Activated naive CD4-positive, alpha-beta T cell (primary cell): ENCODE measurements around the gene NCOA7.
"Not testable (repeated sequence)": the region's sequence is repeated elsewhere in the genome, so short reads cannot be mapped to it uniquely, and the experiment has no call there.

Source experiments
- DNase-seq, 4 experiments: peaks; one replicate each; lab custom pipeline; 2025; lab: John Stamatoyannopoulos, UW

Gene NCOA7

DNA sequence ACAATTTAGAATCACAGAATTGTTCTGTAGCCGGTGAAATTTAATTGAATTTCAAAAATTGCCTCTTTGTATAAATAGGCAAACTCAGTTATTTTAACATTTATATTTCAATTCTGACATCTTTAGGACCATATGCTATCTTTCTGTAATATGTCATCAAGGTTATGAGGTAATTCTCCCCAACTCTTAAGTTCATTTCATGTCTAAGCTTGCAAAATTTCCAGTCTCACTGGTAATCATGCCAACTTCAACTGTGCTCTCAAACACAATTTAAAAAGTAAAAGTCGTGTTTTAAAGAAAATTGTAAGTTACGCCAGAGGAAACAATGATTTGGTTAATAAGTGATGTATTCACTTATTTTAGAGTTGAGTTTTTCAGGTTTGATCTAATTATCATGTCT is 1.4 kb downstream of the NCOA7 start:
- no peak for DNase-seq

- DNase-seq, result no peak
Measured at GRCh38 chr6:125792680-125793079, 1.9 kb downstream of the NCOA7 start.

GRCh38 chr6:125793280-125793679 is 2.5 kb downstream of the NCOA7 start:
- DNase-seq, result no peak

DNA sequence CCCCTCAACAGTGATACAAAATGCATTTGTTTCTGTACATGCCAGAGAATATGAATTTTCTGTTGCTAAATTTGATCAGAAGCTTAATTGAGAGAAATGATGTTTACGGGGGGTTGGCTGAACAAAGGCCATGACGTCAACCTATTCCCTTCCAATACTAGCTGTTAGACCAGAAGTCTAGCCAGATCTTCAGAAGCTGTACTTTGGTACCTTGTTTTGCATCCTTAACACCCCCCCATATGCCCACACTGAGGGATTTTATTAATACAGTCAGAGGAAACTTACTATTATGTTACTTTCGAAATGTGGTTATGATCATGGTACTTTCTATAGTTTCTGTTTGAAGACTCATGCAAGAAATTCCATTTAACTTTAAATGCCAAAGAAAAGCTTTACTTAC is 3.1 kb downstream of the NCOA7 start:
- no peak for DNase-seq

DNA sequence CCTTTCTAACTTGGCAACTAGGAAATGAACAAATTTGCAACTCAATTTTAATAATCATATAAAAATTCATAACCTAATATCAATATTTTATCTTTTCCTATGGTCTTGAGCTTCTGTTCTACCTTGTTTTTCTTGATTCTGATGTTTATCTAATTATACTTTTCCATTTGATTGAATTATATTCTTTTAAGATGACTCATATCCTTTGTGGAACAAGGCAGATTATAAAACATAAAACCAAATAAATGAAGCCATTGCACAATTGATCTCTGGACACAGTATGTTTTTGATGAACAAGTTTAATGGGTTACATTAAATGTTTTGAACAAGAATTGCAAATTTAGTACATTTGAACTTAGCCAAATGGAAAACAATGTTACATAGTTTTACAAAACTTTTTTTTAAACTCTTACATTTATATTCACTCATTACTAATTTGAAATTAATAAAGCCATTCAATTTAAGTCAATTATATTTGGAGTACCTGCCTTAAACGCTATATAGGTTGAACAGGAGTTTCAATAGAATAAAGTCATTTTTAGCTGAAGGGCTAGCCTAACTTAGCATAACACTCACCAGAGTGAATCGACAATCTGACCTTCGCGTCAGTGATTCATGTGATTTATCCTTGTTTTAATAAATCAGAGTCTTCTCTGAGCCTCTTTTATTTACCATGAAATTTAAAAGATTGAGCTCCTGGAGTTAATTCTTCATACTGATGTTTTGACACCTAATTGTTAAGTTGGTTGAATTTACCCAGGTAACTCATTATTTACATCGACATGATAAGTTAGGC is 3.8 kb downstream of the NCOA7 start:
- DNase-seq, result no peak

- DNase-seq, result no peak
Measured at GRCh38 chr6:125795301-125795700, 4.5 kb downstream of the NCOA7 start.

DNA sequence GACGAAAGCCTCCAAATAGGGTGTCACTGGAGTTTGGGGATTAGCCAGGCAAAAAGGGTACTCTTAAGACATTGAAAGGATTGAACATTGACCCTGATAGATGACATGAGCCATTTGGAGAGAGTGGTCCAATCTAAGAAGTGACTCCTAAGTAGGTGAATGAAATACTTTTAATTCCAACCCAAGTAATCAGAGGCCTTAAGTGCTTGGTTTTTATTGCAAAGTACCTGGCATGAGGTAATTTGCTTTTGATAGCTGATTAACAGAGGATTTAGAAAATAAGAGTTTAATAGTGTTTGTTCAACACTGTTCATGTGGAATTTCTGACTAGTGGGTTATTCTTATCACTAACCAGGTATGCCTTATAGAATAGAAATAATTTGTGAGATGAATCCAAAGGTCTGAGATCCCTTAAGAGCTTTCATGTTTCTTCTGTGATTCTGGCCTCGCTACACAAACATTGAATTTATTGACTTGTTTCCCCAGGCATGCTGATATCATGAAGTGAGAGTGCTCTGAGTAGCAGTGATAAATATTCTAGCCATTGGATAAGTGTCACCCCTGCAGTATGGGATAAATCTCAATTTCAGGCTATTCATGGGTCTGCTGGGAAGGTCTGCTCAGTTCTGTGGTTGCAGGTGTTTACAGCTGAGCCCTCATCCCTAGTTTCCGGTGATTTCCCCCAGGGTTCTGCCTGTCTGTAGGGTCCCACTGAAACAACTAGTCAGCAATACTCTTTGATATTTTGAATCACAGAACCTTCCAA is 6.5 kb downstream of the NCOA7 start:
- no peak for DNase-seq

- DNase-seq, result no peak
Measured at GRCh38 chr6:125797886-125798444, 7.2 kb downstream of the NCOA7 start.

GRCh38 chr6:125798734-125799508 is 8.2 kb downstream of the NCOA7 start:
- no peak for DNase-seq

DNA sequence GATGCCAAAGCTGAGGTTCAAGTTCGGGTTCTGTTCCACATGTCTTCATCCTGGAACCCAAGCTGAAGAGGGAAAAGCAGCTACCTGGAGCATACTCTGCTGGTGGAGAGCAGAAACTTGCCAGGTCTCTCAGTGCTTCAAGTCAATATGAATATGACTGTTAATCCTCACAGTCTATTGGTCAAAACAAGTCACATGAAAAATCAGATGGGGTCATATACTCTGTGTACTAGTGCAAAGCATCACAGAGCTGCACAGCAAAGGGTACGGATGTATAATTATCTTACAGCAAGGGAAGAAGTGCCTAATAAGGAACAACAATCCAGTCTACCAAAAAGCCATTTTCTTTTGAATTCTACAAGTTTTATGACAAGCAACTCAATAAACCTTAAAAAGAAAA is 11.6 kb downstream of the NCOA7 start:
- DNase-seq, result no peak

DNA sequence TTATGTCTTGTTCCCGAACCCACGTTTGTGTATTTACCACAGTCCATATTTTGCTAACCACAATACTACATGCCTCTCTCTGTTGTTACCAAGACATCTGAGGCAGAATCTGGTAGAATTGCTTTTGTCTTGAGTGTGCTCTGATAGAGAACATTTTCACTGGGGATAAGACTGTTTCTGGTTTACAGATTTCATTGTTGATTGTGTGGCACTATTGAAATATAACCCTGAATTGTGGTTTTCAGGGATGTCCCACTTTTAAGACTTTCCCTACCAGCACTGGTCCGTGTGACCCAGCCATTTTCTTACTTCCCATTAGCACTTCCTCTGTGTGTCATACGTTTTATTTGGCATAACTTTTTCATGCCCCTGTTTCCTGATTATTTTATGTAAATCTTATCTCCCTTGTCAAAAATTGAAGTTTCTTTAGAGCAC is 12.2 kb downstream of the NCOA7 start:
- no peak for DNase-seq

- no peak for DNase-seq
Measured at GRCh38 chr6:125804264-125804663, 13.5 kb downstream of the NCOA7 start.

GRCh38 chr6:125804866-125805425 is 14.2 kb downstream of the NCOA7 start:
- DNase-seq, result not testable (repeated sequence)

- no peak for DNase-seq
Measured at GRCh38 chr6:125806813-125807212, 16.1 kb downstream of the NCOA7 start.

- DNase-seq, result no peak
Measured at GRCh38 chr6:125807293-125807692, 16.5 kb downstream of the NCOA7 start.

- no peak for DNase-seq
Measured at GRCh38 chr6:125808060-125808459, 17.3 kb downstream of the NCOA7 start.

DNA sequence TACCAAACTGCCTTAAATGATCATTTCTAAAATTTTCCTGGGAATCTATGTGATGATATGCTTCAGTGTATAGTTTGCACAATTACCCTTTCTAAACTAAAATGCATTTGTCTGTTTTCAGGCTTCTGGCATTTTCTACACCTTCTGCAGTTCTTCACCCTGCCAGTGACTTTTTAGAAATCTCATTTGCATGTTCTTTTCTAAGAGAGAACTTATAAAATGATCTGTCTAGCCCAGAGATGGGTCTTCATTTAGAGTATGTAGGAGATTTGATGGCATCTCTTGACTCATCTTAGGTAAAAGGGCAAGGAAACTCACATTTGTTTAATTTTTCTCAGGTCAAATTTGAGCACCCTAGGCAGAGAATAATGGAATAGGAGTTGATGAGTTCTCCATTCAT is 17.8 kb downstream of the NCOA7 start:
- no peak for DNase-seq

GRCh38 chr6:125809570-125810170 is 18.9 kb downstream of the NCOA7 start:
- DNase-seq, result no peak

- DNase-seq, result no peak
Measured at GRCh38 chr6:125810445-125810844, 19.7 kb downstream of the NCOA7 start.

GRCh38 chr6:125811259-125811658 is 20.5 kb downstream of the NCOA7 start:
- DNase-seq, result no peak
